ENCODE data around the gene TMEM132C.

TMEM132C gene

GRCh38 chr12:128619263-128619662 lies 352.3 kb downstream of the TMEM132C start:
- DNase-seq = no peak

GRCh38 chr12:128621304-128621703 lies 354.3 kb downstream of the TMEM132C start:
- no peak for DNase-seq

- no peak for DNase-seq
These were observed 356.8 kb downstream of the TMEM132C start for GRCh38 chr12:128623748-128624147.

- DNase-seq = no peak
These were observed 359.9 kb downstream of the TMEM132C start for GRCh38 chr12:128626808-128627320.

- no peak for DNase-seq
These were observed 360.7 kb downstream of the TMEM132C start for GRCh38 chr12:128627659-128628058.

GRCh38 chr12:128629979-128630378 lies 363.0 kb downstream of the TMEM132C start:
- no peak for DNase-seq

GRCh38 chr12:128637642-128638606 lies 371.0 kb downstream of the TMEM132C start:
- no peak for DNase-seq

GRCh38 chr12:128639089-128639488 lies 372.1 kb downstream of the TMEM132C start:
- DNase-seq = no peak

- no peak for DNase-seq
These were observed 376.2 kb downstream of the TMEM132C start for GRCh38 chr12:128643155-128643554.

- peak; percentile 23 for DNase-seq
These were observed 377.8 kb downstream of the TMEM132C start for GRCh38 chr12:128644664-128645296.

GRCh38 chr12:128649902-128650301 lies 382.9 kb downstream of the TMEM132C start:
- no peak for DNase-seq

GRCh38 chr12:128652136-128652751 lies 385.3 kb downstream of the TMEM132C start:
- no peak for DNase-seq

GRCh38 chr12:128654468-128654867 lies 387.5 kb downstream of the TMEM132C start:
- no peak for DNase-seq

- DNase-seq = no peak
These were observed 390.4 kb downstream of the TMEM132C start for GRCh38 chr12:128657378-128657777.

GRCh38 chr12:128660532-128661225 lies 393.7 kb downstream of the TMEM132C start:
- DNase-seq = no peak

GRCh38 chr12:128661226-128661569 lies 394.2 kb downstream of the TMEM132C start:
- DNase-seq = no peak

- no peak for DNase-seq
These were observed 395.1 kb downstream of the TMEM132C start for GRCh38 chr12:128662101-128662500.

GRCh38 chr12:128664501-128664900 lies 397.5 kb downstream of the TMEM132C start:
- DNase-seq = no peak

GRCh38 chr12:128667193-128667592 lies 400.2 kb downstream of the TMEM132C start:
- no peak for DNase-seq

GRCh38 chr12:128671528-128672042 lies 404.6 kb downstream of the TMEM132C start:
- DNase-seq = no peak

GRCh38 chr12:128672428-128672827 lies 405.5 kb downstream of the TMEM132C start:
- DNase-seq = no peak

GRCh38 chr12:128672893-128673292 lies 405.9 kb downstream of the TMEM132C start:
- no peak for DNase-seq

GRCh38 chr12:128675576-128675975 lies 408.6 kb downstream of the TMEM132C start:
- DNase-seq = no peak

Measured in CD4-positive, alpha-beta T cell treated with Interleukin-4 for 4 hours (primary cell).